Measurements from ENCODE around the gene HSPA8.

DNA sequence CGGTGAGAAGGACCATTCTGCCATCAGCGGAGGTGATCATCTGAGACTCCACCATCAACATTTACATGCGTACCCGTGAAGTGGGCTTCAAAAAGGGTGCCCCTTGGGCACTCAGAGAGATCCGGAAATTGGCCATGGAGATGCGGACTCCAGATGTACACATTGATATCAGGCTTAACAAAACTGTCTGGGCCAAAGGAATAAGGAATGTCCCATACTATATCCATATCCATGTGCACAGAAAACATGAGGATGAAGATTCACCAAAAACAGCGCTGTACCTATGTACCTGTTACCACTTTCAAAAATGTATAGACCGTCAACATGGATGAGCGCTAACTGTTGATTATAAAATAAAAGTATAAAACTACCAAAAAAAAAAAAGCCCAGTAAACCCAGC, 10.8 kb downstream of the HSPA8 start:
- TF ChIP-seq, protein P1, sequence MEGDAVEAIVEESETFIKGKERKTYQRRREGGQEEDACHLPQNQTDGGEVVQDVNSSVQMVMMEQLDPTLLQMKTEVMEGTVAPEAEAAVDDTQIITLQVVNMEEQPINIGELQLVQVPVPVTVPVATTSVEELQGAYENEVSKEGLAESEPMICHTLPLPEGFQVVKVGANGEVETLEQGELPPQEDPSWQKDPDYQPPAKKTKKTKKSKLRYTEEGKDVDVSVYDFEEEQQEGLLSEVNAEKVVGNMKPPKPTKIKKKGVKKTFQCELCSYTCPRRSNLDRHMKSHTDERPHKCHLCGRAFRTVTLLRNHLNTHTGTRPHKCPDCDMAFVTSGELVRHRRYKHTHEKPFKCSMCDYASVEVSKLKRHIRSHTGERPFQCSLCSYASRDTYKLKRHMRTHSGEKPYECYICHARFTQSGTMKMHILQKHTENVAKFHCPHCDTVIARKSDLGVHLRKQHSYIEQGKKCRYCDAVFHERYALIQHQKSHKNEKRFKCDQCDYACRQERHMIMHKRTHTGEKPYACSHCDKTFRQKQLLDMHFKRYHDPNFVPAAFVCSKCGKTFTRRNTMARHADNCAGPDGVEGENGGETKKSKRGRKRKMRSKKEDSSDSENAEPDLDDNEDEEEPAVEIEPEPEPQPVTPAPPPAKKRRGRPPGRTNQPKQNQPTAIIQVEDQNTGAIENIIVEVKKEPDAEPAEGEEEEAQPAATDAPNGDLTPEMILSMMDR (IDR thresholded peaks at IDR 0.05) = no peak
- TF ChIP-seq EZH2 (IDR thresholded peaks at IDR 0.05) = no peak
- TF ChIP-seq EZH2phosphoT487 (IDR thresholded peaks at IDR 0.05) = no peak
